T-cell (primary cell): Measurements from ENCODE around the gene CIAO2A. TPM values are rescaled to one million over a fixed set of nuclear protein-coding genes. Genes with fewer than 3 reads are reported as not detected.

Experiments
- ATAC-seq, 4 experiments: fragments of 200-7000 bp in 3 of 4; fragments of 150-1000 bp in 1 of 4; cut with Tn5 transposase; replicated peaks in 1 of 4; 1 replicate in 3 of 4; 2 replicates in 1 of 4; pipeline ENCODE4 v1.10.0; 2021; ENCODE audit warnings: moderate library complexity in 3 of 4, mild to moderate bottlenecking in 2 of 4, moderate number of reproducible peaks in 1 of 4
- CTCF ChIA-PET, 2 donors: fragments of 300-600 bp; sonication (Branson Sonifier 250); formaldehyde crosslinking; loops; one replicate each; lab custom pipeline; 2022; ENCODE audit warnings: antibody characterized with exemption in 2 of 2; lab: Charles Lee
- POLR2A ChIA-PET, 2 donors: fragments of 300-600 bp; sonication (Branson Sonifier 250); formaldehyde crosslinking; loops; one replicate each; lab custom pipeline; 2022; ENCODE audit warnings: antibody characterized with exemption in 2 of 2; lab: Charles Lee
- DNase-seq, 35 experiments: peaks; one replicate each; pipeline versions ENCODE4 v3.0.0 to v3.0.0-alpha.2; 2013 to 2023
- H3K27ac ChIP-seq: one replicate; pipeline ENCODE4 v1.5.1; 2013; ENCODE audit warnings: low read length
- H3K27me3 ChIP-seq, 2 experiments: replicated peaks in 1 of 2; 1 replicate in 1 of 2; 2 replicates in 1 of 2; pipeline versions ENCODE4 v1.6.1 to v1.7.0; 2013; ENCODE audit warnings: low read length in 1 of 2, mixed read lengths in 1 of 2; ENCODE audit not compliant: control insufficient read depth in 2 of 2, insufficient read depth in 2 of 2; ENCODE audit errors: extremely low read depth in 1 of 2
- H3K36me3 ChIP-seq, 2 donors: 1 replicate in 1 of 2; 2 replicates in 1 of 2; pipeline versions ENCODE4 v1.6.1 to v1.7.0; 2013; ENCODE audit warnings: low read length in 1 of 2; ENCODE audit not compliant: control insufficient read depth in 2 of 2, insufficient read depth in 1 of 2; ENCODE audit errors: extremely low read depth in 1 of 2
- H3K4me1 ChIP-seq, 2 experiments: 1 replicate in 1 of 2; 2 replicates in 1 of 2; pipeline versions ENCODE4 v1.6.1 to v1.7.0; 2013; ENCODE audit warnings: low read length in 2 of 2, mixed read lengths in 1 of 2; ENCODE audit not compliant: insufficient read depth in 2 of 2, control insufficient read depth in 1 of 2; ENCODE audit errors: extremely low read depth in 1 of 2
- H3K4me3 ChIP-seq, 2 donors: 1 replicate in 1 of 2; 2 replicates in 1 of 2; pipeline versions ENCODE4 v1.5.1 to v1.7.0; 2013; ENCODE audit warnings: mild to moderate bottlenecking in 2 of 2, low read length in 1 of 2, moderate library complexity in 1 of 2; ENCODE audit not compliant: control insufficient read depth in 1 of 2; ENCODE audit errors: extremely low read depth in 1 of 2
- H3K9me3 ChIP-seq: 2 replicates; pipeline ENCODE4 v1.7.0; 2013
- H3K27ac Mint-ChIP-seq, 2 donors: one replicate each; pipeline ENCODE4 v1.8.0; 2020 to 2021; ENCODE audit warnings: mild to moderate bottlenecking in 2 of 2, mixed read lengths in 2 of 2
- H3K27me3 Mint-ChIP-seq, 2 donors: one replicate each; pipeline ENCODE4 v1.8.0; 2021 to 2022; ENCODE audit warnings: mixed read lengths in 2 of 2
- H3K36me3 Mint-ChIP-seq: one replicate; pipeline ENCODE4 v1.8.0; 2021; ENCODE audit warnings: mixed read lengths
- H3K4me1 Mint-ChIP-seq, 3 donors: one replicate each; pipeline ENCODE4 v1.8.0; 2020 to 2022; ENCODE audit warnings: mixed read lengths in 3 of 3, mild to moderate bottlenecking in 1 of 3
- H3K4me3 Mint-ChIP-seq, 3 donors: one replicate each; pipeline ENCODE4 v1.8.0; 2020 to 2022; ENCODE audit warnings: mild to moderate bottlenecking in 3 of 3, mixed read lengths in 3 of 3, moderate library complexity in 3 of 3
- H3K9me3 Mint-ChIP-seq, 3 donors: one replicate each; pipeline ENCODE4 v1.8.0; 2020 to 2022; ENCODE audit warnings: mixed read lengths in 3 of 3
- WGBS: methylation state at CpG from one replicate; pipeline ENCODE4 v1.1.5; 2013; ENCODE audit warnings: missing lambda C conversion rate; ENCODE audit not compliant: insufficient coverage; 5-methylcytosine and 5-hydroxymethylcytosine counted together
- total RNA-seq, 35 experiments: library from RNA in 6 of 35; stranded (reverse) in 6 of 35; fragments of 120-200 nt in 1 of 35; gene quantifications; one replicate each; pipeline versions ENCODE4 v1.2.1 to v1.2.4 and lab custom pipeline; 2013 to 2026

The CIAO2A gene
- total RNA-seq, 5 donors from 2014 or later (not counting 1 experiment from before 2014, with no cell fraction given) = 21.9 to 31.1 (median 25.9) TPM

DNA sequence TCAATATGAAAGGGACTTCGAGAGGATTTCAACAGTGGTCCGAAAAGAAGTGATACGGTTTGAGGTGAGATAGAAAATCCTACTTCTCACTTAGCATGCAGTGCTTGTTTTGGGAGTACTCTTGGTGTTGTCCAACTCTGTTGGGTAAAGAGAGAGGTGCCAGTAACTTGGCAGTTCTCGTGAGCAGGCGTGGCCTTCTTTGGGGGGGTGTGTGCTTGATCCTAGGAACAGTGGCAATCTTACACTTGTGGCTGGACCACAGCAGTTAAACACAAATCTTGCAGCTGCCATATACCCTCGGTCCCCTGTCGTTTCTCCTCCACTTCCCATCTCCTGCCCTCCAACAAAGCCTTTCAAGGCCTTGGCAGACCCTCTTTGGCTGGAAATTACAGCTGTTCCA lies 42.7 kb upstream of the CIAO2A start:
- H3K27ac Mint-ChIP-seq = no peak overlapping the region
- Histone ChIP-seq H3K27ac (no peak overlapping the region), H3K4me3 (no peak overlapping the region), H3K27me3 (no peaks in the 10 kb centered on the region), H3K36me3 (peaks cover 24 to 71% of the 10 kb centered on the region in 2 donors), H3K9me3 (no peaks in the 10 kb centered on the region), H3K4me1 (no peaks in the 10 kb centered on the region)
- H3K9me3 Mint-ChIP-seq = no peaks in the 10 kb centered on the region
- POLR2A ChIA-PET = no interaction called here
- ATAC-seq = no peak
- H3K4me1 Mint-ChIP-seq = no peaks in the 10 kb centered on the region
- no peak overlapping the region for H3K4me3 Mint-ChIP-seq
- peaks cover 54% of the 10 kb centered on the region for H3K36me3 Mint-ChIP-seq
- H3K27me3 Mint-ChIP-seq = no peaks in the 10 kb centered on the region
- CTCF ChIA-PET = no interaction called here
- 89% methylated on average over 2 of the region's 7 CpGs for WGBS
- no peak for DNase-seq

DNA sequence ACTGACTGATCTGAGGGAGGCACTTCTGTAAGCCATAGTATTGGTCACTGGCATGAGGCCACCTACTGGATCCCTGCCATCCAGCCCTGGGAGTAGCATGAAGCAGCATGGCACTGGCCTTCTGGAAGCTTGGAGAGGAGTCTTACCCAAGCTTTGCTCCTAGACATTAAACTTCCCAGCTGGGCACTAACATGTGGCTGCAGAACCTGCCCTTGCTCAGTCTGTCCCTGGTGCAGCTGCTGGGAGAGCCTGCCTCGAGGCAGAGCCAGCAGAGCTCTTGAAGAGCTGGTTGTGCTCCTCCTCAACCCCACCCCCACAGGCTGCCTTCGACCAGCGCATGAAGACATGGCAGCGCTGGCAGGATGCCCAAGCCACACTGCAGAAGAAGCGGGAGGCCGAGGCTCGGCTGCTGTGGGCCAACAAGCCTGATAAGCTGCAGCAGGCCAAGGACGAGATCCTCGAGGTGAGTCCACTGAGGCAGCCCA lies 40.7 kb upstream of the CIAO2A start:
- whole genome bisulfite sequencing = 80% methylated on average over 6 of the region's 9 CpGs
- Histone ChIP-seq H3K4me3 (no peak overlapping the region), H3K9me3 (no peaks in the 10 kb centered on the region), H3K4me1 (no peaks in the 10 kb centered on the region), H3K36me3 (peaks cover 26 to 87% of the 10 kb centered on the region in 2 donors), H3K27ac (no peak overlapping the region), H3K27me3 (no peaks in the 10 kb centered on the region)
- Mint-ChIP-seq H3K4me1 (no peaks in the 10 kb centered on the region), H3K4me3 (no peak overlapping the region), H3K27ac (no peak overlapping the region), H3K27me3 (no peaks in the 10 kb centered on the region), H3K36me3 (peaks cover 50% of the 10 kb centered on the region), H3K9me3 (no peaks in the 10 kb centered on the region)
- POLR2A ChIA-PET = no interaction called here
- CTCF ChIA-PET = no interaction called here
- ATAC-seq (no peak), DNase-seq (no peak)

DNA sequence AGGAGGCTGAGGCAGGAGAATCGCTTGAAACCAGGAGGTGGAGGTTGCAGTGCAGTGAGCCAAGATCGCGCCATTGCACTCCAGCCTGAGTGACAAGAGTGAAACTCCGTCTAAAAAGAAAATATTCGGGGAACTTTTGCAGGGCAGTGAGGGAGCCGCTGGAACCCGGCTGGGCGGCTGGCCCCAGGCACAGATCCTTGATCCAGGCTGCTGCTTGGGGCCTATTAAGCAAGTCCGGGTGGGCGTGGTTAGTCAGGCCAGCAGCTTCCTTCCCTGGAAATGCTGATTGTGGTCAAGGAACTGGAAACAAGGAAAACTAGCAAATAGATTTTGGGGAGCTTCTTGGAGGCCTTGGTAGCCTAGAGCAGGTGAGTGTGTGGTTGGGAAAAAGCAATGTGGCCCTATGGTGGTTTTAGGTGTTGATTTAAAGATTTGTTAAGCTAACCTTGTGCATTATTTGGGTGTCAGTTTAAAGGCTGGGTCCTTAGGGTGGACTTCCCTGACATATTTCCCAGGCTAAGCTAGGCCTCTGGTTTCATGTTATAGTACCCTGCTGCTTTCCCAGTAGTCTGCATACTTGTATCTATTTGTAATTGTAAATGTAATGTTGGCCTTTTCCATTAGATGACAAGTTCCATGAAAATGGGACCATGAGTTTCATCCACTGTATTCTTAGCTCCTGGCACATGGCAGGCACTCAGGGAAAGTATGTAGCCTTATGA lies 40.1 kb upstream of the CIAO2A start:
- Mint-ChIP-seq H3K4me1 (no peaks in the 10 kb centered on the region), H3K9me3 (no peaks in the 10 kb centered on the region), H3K27me3 (no peaks in the 10 kb centered on the region), H3K36me3 (peaks cover 50% of the 10 kb centered on the region), H3K27ac (no peak overlapping the region), H3K4me3 (no peak overlapping the region)
- 96% methylated on average over 10 of the region's 10 CpGs for WGBS
- Histone ChIP-seq H3K4me1 (no peaks in the 10 kb centered on the region), H3K27ac (no peak overlapping the region), H3K4me3 (no peak overlapping the region), H3K27me3 (no peaks in the 10 kb centered on the region), H3K9me3 (no peaks in the 10 kb centered on the region), H3K36me3 (peaks cover 26 to 90% of the 10 kb centered on the region in 2 donors)
- DNase-seq (no peak), ATAC-seq (no peak)
- CTCF ChIA-PET = interaction anchor here in 1 of 2 donors (0.6 kb wide), 1 partner anchor 219 kb away, joined by 3 read pairs; no protein-coding TSS in a partner anchor
- POLR2A ChIA-PET = interaction anchor here in 1 of 2 donors (0.6 kb wide), 1 partner anchor 43 kb away, joined by 3 read pairs; no protein-coding TSS in a partner anchor

DNA sequence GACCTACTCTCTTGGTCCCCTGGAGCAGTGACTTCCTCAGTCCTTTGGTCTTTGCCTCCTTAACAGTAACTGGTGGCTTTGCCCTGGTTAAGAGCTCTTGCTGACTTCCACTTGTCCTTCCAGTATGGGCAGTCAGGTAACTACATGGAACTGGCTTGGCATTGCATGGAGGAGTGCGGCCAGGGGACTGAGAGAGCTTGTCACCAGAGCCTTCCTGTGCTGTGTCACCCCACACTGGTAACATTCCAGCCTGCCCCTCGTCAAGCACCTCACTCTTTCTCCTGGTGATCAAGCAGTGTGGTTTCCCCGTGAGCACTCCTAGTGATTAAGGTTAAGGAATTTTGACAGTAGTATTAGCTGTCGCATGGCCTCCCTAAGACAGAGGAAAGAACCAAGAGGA lies 38.6 kb upstream of the CIAO2A start:
- CTCF ChIA-PET = interaction anchor here in 1 of 2 donors (0.6 kb wide), 1 partner anchor 923 kb away, joined by 3 read pairs; no protein-coding TSS in a partner anchor
- Mint-ChIP-seq H3K27me3 (no peaks in the 10 kb centered on the region), H3K4me3 (no peak overlapping the region), H3K27ac (peak overlapping the region in 1 of 2 donors; percentile 55), H3K36me3 (peaks cover 57% of the 10 kb centered on the region), H3K4me1 (no peaks in the 10 kb centered on the region), H3K9me3 (no peaks in the 10 kb centered on the region)
- ATAC-seq (no peak), DNase-seq (no peak)
- no peaks in the 10 kb centered on the region for H3K27me3 ChIP-seq
- H3K4me1 ChIP-seq = no peaks in the 10 kb centered on the region
- no peak overlapping the region for H3K4me3 ChIP-seq
- 100% methylated on average over 1 of the region's 4 CpGs for WGBS
- H3K36me3 ChIP-seq = peaks cover 22 to 90% of the 10 kb centered on the region in 2 donors
- H3K9me3 ChIP-seq = no peaks in the 10 kb centered on the region
- H3K27ac ChIP-seq = no peak overlapping the region
- POLR2A ChIA-PET = no interaction called here

DNA sequence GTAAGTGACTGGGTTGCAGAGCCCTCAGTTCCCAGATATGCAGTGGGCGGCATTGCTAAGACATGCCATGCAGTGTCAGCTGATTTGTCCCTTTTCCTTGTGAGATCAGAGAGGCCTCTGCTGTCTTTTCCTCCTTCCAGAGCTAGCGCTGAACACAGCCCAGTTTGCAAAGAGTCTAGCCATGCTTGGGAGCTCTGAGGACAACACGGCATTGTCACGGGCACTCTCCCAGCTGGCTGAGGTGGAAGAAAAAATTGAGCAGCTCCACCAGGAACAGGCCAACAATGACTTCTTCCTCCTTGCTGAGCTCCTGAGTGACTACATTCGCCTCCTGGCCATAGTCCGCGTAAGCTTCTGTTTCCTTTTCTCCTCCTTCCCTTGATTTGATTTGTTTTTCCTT lies 37.9 kb upstream of the CIAO2A start:
- no peaks in the 10 kb centered on the region for H3K9me3 Mint-ChIP-seq
- POLR2A ChIA-PET = no interaction called here
- H3K36me3 ChIP-seq = peaks cover 18 to 90% of the 10 kb centered on the region in 2 donors
- no peak for DNase-seq
- CTCF ChIA-PET = no interaction called here
- H3K36me3 Mint-ChIP-seq = peaks cover 55% of the 10 kb centered on the region
- no peak overlapping the region for H3K4me3 Mint-ChIP-seq
- no peak overlapping the region for H3K27ac ChIP-seq
- peak overlapping the region in 1 of 2 donors; percentile 55 for H3K27ac Mint-ChIP-seq
- H3K4me1 Mint-ChIP-seq = no peaks in the 10 kb centered on the region
- WGBS = 100% methylated on average over 4 of the region's 7 CpGs
- H3K9me3 ChIP-seq = no peaks in the 10 kb centered on the region
- H3K4me1 ChIP-seq = no peaks in the 10 kb centered on the region
- no peaks in the 10 kb centered on the region for H3K27me3 ChIP-seq
- H3K27me3 Mint-ChIP-seq = no peaks in the 10 kb centered on the region
- ATAC-seq = no peak
- H3K4me3 ChIP-seq = no peak overlapping the region

DNA sequence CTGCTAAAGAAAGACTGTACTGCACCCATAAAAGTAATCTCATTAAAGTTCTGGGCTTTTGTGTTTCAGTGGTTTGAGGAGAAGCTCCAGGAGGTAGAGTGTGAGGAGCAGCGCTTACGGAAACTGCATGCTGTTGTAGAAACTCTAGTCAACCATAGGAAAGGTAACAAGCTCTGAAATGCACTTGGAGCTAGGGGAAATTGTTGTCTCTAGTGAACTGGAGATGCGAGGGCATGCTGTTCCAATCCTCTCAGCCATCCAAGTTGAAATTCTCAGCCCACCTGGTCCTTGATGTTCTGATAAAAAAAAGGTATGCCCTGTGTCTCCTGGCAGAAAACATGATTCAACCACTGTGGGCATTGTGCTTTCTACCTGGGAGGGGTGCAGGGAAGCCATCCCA lies 36.5 kb upstream of the CIAO2A start:
- Histone ChIP-seq H3K36me3 (peaks cover 18 to 86% of the 10 kb centered on the region in 2 donors), H3K4me3 (no peak overlapping the region), H3K27ac (no peak overlapping the region), H3K27me3 (no peaks in the 10 kb centered on the region), H3K4me1 (no peaks in the 10 kb centered on the region), H3K9me3 (no peaks in the 10 kb centered on the region)
- H3K4me1 Mint-ChIP-seq = no peaks in the 10 kb centered on the region
- H3K4me3 Mint-ChIP-seq = no peak overlapping the region
- no peak overlapping the region for H3K27ac Mint-ChIP-seq
- no peaks in the 10 kb centered on the region for H3K9me3 Mint-ChIP-seq
- ATAC-seq (no peak), DNase-seq (no peak)
- ChIA-PET POLR2A (interaction anchor here in 1 of 2 donors (0.7 kb wide), 1 partner anchor 434 kb away, joined by 3 read pairs; no protein-coding TSS in a partner anchor), CTCF (interaction anchor here in 1 of 2 donors (0.6 kb wide), 1 partner anchor 244 kb away, joined by 4 read pairs; no protein-coding TSS in a partner anchor)
- H3K27me3 Mint-ChIP-seq = no peaks in the 10 kb centered on the region
- no CpG with 5 or more reads among the region's 3 CpGs for WGBS
- H3K36me3 Mint-ChIP-seq = peaks cover 58% of the 10 kb centered on the region
